Measurements from ENCODE around the gene C11orf58.

The C11orf58 gene

GRCh38 chr11:16738193-16738946 is at the start of gene C11orf58:
C11orf58 (plus strand) TSS chr11:16738647; CDS start chr11:16738779, 132 bp downstream.
- peak; percentile 96 for DNase-seq (ENCODE audit: low spot score)

DNA sequence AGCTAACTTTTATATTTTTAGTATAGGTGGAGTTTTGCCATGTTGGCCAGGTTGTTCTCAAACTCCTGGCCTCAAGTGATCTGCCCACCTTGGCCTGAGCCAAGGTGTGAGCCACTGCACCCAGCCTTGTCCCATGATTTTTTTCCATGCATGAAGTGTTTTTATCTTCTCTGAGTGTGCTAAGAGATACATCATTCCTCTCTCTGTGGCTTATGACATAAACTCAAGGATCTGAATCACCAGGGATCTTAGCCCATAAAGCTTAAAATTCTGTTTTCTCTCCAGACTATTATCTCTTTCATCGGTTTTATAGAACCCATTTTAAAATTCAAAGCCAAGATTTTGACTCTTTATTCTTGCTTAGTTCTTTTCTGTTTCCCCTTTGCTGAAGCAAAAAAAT is 48.4 kb upstream of the C11orf58 start:
- DNase-seq (ENCODE audit: low spot score): no peak

DNA sequence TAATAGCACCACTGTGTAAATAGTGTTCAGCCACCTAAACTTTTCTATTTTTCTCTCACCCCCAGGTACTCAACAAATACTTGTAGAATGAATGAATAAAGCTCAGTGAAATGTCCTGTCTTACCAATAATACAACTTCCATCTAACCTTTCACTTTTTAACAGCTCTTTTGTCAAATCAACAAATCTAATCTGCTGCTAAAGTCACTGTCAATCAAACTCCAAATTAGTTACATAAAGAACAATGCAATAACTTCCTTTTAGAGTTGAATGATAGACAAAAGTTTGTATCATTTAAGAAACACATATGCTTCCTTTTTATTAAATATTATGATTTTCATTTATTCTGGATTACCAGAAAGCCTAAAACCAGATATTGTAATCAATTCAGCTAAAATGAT is 34.7 kb upstream of the C11orf58 start:
- DNase-seq (ENCODE audit: low spot score): no peak

GRCh38 chr11:16713594-16713993 is 24.9 kb upstream of the C11orf58 start:
- no peak for DNase-seq (ENCODE audit: low spot score)

- DNase-seq (ENCODE audit: low spot score): no peak
These were observed 15.7 kb upstream of the C11orf58 start for GRCh38 chr11:16722581-16723344.

- DNase-seq (ENCODE audit: low spot score): no peak
These were observed 10.6 kb upstream of the C11orf58 start for GRCh38 chr11:16727806-16728205.

GRCh38 chr11:16737818-16738192 is 642 bp upstream of the C11orf58 start:
- peak; percentile 18 for DNase-seq (ENCODE audit: low spot score)

DNA sequence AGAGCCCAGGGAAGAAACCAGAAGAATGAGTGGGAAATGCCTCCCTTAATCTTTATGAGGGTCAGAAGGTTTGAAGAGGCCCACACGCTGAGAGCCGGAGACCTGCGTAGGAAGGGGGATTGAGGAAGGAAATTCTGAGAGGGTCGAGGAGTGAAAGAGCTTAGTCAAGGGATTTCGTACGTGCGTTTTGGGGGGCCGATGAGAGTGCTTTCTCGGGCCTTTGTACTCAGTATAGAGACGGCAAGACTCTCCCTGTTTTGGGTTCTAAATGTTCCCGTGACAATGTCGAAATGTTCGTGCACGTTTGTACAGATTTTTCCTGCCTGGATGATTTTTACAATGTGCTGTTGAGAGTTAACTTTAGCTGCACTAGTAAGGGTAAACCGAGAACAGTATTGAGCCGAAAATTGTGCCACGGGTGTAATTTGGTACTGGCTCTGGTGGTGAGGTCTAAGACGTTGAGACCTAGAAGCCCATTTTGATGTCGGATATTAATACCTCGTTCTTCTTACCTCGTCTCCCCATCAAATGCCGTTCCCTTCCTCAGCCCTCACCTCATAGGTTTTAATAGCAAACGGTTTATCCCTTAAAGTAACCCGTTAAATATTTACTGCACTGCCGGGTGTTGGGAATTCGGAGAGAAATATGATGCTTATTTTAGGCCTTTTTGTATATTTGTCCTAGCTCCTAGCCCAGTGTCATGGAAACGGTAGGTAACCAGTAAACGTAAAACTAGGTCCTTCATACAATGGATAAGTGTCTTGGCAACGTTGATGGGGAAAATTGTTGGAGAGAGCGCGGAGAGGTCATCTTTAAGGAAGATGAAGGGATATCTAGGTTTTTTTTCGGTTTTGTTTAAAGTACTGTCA is 734 bp downstream of the C11orf58 start:
- DNase-seq (ENCODE audit: low spot score): no peak

- no peak for DNase-seq (ENCODE audit: low spot score)
These were observed 3.0 kb downstream of the C11orf58 start for GRCh38 chr11:16741473-16741872.

DNA sequence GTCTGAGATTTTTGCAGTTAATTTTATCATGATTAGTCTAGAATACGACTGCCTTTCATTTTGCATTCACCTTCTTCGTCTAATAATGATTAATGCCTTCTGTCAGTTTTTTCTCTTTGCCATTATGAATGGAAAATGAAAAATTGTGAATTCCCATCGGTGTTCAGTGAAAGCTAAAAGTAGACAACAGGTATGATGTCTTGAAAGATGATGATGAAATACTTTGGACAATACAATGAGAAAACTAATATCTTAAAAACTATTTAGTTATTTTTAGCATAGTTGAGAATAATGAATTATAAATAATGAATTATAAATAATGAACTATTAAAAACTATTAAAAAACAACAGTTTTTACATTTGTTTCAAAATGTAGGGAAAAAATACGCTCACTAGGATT is 5.0 kb downstream of the C11orf58 start:
- DNase-seq (ENCODE audit: low spot score): no peak

GRCh38 chr11:16744128-16744725 is 5.8 kb downstream of the C11orf58 start:
- DNase-seq (ENCODE audit: low spot score): no peak

DNA sequence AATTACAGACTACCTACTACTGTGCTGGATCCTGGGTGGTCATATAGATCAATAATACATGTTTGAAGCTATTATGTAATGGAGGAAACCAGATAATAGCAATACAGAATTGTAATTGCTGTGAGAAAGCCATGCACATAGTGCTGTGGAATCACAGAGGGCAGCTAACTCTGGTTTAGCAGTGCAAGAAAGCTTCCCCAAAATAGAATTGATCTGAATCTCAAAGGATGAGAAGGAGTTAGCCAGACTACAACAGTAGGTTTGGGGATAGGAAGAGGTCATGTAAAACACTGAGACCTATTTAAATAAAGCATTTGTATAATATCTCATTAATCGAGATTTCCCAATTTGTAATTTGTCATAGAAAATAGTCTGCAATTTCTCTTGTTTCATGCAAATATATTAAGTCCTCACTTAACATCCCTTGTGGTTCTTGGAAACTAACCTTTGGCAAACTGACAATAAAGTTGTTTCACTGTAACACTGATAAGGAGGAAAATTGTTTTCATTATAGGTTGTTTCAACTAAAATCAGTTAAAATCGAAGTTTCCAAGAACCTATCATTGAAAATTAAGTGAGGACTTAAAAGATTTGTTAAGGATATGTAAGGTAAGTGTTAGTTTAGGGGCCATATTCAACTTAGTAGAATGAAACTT is 7.6 kb downstream of the C11orf58 start:
- DNase-seq (ENCODE audit: low spot score): no peak

GRCh38 chr11:16749092-16749491 is 10.6 kb downstream of the C11orf58 start:
- DNase-seq (ENCODE audit: low spot score): no peak

GRCh38 chr11:16749666-16750065 is 11.2 kb downstream of the C11orf58 start:
- DNase-seq (ENCODE audit: low spot score): no peak

- DNase-seq (ENCODE audit: low spot score): no peak
These were observed 12.0 kb downstream of the C11orf58 start for GRCh38 chr11:16750417-16750816.

- no peak for DNase-seq (ENCODE audit: low spot score)
These were observed 20.1 kb downstream of the C11orf58 start for GRCh38 chr11:16758382-16759024.

DNA sequence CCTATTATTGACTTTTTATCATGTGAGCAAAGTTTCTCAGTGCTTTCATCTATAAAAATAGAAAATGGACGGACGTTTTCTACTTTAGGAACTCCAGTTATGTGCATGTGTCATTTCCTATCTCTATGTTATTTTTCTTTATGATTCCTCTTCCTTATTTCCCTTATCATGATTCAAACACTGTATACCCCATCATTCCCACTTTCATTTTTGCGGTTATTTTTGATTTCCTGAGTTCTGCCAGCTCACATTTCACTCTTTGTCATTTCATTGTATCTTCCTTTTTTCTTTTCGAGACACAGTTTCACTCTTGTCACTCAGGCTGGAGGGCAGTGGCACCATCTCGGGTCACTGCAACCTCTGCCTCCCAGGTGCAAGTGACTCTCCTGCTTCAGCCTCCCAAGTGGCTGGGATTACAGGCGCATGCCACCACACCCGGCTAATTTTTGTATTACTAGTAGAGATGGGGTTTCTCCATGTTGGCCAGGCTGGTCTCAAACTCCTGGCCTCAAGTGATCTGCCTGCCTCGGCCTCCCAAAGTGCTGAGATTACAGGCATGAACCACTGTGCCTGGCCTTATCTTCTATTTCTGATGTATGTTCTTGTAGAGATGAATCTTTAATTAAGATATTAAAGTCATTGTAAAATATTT is 21.5 kb downstream of the C11orf58 start:
- DNase-seq (ENCODE audit: low spot score): no peak

DNA sequence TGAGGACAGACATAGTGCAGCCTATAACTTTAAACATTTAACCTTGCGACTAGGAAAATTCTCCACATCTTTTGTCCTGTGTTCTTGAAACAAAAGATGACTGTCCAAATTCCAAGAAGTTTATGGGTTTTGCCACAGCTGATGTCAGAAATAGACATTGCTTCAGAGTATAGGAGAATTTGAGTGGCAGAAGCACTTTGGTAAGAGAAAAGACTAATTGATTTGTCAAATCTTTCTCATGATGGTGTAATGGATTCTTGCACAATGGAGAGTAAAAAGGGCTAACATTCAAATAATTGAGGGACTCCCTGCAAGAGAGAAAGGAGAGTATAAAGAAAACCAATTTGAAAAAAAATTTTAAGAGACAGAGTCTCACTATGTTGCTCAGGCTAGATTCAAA is 25.3 kb downstream of the C11orf58 start:
- no peak for DNase-seq (ENCODE audit: low spot score)

DNA sequence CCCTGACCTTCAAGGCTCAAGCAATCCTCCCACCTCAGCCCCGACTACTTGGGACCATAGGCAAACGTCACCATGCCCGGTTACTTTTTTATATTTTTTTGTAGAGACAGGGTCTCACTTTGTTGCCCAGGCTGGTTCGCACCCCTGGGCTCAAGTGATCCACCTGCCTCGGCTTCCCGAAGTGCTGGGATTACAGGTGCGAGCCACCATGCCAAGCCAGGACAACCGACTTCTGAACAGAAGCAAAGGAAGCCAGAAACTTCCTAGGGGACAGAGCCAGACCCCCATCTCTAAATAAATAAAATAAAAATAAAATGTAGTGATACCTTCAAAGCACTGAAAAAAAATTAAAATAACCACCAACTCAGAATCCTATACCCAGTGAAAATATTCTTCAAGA is 26.4 kb downstream of the C11orf58 start:
- no peak for DNase-seq (ENCODE audit: low spot score)

DNA sequence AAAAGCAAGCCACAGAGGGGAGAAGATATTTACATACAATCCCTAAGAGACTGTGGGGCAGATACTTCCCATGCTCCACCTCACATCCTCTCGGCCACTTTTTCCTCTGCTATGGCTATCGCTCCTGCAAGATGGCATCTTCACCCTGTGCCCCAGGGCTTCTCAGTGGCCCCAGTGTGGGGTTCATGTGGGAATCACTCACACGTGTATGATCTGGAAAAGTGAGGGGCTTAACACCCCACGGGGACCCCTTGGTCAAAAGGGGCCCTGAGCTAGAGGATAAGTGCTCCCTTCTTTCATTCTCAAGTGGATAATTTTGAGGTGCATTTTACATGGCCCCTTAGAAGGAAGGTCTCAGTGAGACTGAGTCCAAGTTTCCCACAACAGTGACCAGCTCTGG is 28.7 kb downstream of the C11orf58 start:
- DNase-seq (ENCODE audit: low spot score): no peak

DNA sequence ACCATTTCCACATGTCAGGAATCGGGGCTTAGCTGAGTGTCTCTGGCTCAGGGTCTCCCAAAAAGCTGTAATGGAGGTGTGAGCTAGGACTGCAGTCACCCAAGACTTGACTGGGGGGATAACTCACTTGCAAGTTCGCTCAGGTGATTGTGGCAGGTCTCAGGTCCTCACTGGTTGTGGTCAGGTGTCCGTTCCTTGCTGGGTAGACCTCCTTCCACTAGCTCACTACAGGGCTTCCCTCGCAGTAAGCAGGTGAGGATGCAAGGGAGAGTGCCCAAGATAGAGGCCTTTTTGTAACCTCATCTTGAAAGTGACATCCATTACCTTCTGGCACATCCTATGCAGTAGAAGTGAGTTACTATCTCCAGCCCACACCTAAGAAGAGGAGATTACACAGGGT is 29.5 kb downstream of the C11orf58 start:
- no peak for DNase-seq (ENCODE audit: low spot score)
